Fibroblast of villous mesenchyme (primary cell): ENCODE measurements around the gene FFAR1. TPM values are rescaled to one million over a fixed set of nuclear protein-coding genes. Genes with fewer than 3 reads are reported as not detected.

Experiments used
- DNase-seq: peaks from one replicate; pipeline ENCODE4 v3.0.0-alpha.2; 2010; ENCODE audit warnings: low read depth
- H3K4me3 ChIP-seq: 2 replicates; pipeline ENCODE4 v1.5.1; 2011; ENCODE audit warnings: low read depth, mild to moderate bottlenecking, low read length
- total RNA-seq: library from RNA; depleted of rRNA; stranded (reverse); fragments of >200 nt; gene quantifications from 2 replicates; pipeline ENCODE4 v1.2.3, GENCODE V29; 2012
- TF ChIP-seq, protein P1 (sequence below): IDR thresholded peaks from 2 replicates; pipeline ENCODE4 v1.5.1; 2012; ENCODE audit warnings: low read depth, mild to moderate bottlenecking, low read length; ENCODE audit not compliant: insufficient read depth

The FFAR1 gene
- total RNA-seq, 1 donor = not detected

DNA sequence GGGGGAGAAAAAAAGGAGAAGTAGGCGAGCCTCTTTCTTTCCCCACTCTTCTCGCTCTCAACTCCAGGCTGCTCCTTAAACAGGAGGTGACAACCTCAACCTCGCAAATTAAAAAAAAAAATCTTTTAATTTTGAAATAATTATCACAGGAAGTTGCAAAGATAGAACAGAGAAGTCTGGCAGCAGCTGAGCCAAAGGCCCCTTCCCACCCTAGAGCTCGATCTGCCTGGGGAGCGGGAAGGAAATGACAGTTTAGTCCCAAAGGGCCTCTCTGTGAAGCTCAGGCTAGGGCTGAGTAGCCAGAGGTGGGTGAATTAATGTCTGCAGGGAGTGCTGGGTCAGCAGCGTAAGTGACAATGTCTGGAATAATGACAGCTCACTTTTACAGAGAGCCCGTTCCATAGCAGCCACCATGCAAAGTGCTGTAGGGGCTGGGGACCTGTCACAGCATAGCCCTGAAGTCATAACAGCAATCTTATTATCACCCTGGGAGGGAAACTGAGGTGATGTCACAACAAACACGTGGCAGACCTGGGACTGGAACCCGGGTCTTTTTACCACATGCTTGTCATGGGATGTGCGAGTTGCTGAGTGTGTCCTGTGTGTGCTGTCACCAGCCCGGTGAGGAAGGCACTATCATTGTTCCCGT is 27.5 kb upstream of the FFAR1 start:
- DNase-seq = no peak
- TF ChIP-seq, protein P1, sequence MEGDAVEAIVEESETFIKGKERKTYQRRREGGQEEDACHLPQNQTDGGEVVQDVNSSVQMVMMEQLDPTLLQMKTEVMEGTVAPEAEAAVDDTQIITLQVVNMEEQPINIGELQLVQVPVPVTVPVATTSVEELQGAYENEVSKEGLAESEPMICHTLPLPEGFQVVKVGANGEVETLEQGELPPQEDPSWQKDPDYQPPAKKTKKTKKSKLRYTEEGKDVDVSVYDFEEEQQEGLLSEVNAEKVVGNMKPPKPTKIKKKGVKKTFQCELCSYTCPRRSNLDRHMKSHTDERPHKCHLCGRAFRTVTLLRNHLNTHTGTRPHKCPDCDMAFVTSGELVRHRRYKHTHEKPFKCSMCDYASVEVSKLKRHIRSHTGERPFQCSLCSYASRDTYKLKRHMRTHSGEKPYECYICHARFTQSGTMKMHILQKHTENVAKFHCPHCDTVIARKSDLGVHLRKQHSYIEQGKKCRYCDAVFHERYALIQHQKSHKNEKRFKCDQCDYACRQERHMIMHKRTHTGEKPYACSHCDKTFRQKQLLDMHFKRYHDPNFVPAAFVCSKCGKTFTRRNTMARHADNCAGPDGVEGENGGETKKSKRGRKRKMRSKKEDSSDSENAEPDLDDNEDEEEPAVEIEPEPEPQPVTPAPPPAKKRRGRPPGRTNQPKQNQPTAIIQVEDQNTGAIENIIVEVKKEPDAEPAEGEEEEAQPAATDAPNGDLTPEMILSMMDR = no peak
- no peak overlapping the region for H3K4me3 ChIP-seq

DNA sequence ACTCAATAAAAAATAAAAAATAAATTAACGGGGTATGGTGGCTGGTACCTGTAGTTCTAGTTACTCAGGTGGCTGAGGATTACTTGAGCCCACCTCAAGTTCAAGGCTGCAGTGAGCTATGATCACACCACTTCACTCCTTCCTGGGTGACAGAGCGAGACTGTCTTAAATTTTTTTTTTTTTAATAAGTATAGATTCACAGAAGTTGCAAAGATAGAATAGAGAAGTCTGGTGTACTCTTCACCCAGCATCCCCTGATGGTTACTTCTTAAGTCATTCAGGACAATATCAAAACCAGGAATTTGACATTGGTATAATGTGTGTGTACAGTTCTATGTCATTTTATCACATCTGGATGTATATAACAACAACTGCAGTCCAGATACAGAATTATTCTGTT is 26.4 kb upstream of the FFAR1 start:
- no peak overlapping the region for H3K4me3 ChIP-seq
- DNase-seq = no peak
- TF ChIP-seq, protein P1 = no peak

DNA sequence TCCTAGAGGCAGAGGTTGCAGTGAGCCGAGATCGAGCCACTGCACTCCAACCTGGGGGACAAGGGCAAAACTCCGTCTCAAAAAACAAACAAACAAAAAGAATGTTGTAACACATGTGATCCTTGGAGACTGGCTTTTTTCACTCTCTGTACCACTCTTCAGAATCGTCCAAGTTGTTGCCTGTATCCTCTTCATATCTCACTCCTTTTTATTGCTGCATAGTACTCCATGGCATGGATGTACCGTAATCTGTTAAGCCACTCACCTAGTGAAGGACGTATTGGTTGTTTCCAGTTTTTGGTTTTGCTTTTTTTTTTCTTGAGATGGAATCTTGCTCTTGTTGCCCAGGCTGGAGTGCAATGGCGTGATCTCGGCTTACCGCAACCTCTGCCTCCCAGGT is 25.7 kb upstream of the FFAR1 start:
- no peak for DNase-seq
- no peak overlapping the region for H3K4me3 ChIP-seq
- TF ChIP-seq, protein P1 = no peak

DNA sequence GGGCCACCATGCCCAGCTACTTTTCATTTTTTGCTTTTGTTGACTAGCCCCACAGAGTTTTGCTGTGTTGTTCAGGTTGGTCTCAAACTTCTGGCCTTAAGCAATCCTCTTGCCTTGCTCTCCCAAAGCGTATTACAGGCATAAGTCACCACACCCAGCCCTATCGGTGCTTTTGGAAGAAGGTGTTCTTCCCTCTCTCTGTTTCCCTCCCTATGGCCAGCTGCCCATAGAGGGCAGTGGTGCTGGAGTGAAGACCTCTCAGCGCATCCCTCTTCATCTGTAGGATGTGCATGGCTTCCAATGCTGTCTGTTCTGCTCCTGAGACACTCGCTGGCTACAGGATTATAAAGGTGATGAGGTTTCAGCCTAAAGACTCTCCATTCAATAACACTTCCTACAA is 20.1 kb upstream of the FFAR1 start:
- TF ChIP-seq, protein P1 = peak; percentile 30
- no peak overlapping the region for H3K4me3 ChIP-seq
- no peak for DNase-seq

DNA sequence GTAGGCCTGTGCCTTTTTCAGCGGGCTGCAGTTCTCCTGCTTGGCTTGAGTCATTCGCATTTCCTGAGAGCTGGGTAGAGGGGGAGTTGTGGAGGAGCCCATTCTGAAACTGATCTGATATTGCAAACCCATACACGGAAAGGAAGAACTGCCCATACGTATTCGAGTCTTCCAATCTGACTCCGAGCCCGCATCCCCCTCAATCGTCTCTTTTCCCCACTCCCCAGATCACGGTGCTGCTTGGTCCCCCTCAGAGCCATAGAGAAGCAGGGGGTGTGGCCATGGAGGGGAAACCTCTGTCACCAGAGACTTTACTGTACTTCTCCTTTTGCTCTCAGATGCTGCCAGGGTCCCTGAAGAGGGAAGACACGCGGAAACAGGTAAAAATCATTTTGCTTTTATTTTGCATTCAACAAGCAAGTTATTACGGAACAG is 18.8 kb upstream of the FFAR1 start, which contains the start of gene CD22:
Gene CD22, plus strand, starts transcription at position 337 of the 435 bp plus-strand sequence. CDS start 2,854 bp downstream, outside the sequence.
- DNase-seq = no peak
- H3K4me3 ChIP-seq = no peak within 1 kb of the TSS
- TF ChIP-seq, protein P1 = no peak

DNA sequence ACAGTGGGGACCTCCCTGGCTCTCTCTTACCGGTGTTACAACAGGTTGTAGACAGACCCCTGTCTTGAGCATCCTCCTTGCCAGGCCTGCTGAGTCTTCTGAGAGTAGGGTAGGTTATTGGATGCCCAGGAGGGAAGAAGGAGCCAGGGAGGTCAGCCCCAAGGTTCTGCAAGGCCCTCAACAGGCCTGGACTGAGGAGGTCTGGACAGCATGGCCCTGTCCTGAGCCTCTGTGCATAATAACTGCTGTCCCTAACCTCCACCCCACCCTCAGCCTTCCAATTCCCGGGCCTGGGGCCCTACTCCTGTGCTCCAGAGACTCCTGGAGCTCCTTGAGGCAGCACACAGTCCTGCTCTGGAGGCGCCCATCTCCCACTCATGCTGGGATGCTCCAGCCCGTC is 18.4 kb upstream of the FFAR1 start:
- TF ChIP-seq, protein P1 = no peak
- no peak for DNase-seq
- no peak overlapping the region for H3K4me3 ChIP-seq

DNA sequence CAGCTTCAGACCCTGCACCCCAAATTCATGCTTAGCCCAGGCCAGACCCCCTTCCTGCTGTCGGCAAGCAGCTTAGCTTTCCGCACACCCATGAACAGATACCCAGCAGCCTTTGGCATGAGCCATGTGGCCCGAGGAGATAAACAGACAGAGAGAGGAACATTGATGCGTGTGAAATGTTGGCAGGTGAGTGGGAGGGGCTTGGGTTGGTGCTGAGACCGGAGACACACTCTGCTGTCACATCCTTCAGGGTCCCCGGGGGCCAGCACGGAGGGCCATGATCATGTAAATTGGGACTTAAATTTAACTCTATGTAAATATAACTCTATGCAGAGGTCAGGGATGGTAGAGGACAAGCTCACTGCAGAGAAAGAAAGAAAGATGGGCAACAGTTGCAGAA is 17.2 kb upstream of the FFAR1 start:
- no peak for DNase-seq
- TF ChIP-seq, protein P1 = no peak

More for the DNA sequence above, 17.2 kb upstream of the FFAR1 start:
- H3K4me3 ChIP-seq = no peak overlapping the region
